DMS153 (cell line): ENCODE measurements around the gene ASB3.
"Not testable (repeated sequence)": the region's sequence is repeated elsewhere in the genome, so short reads cannot be mapped to it uniquely, and the experiment has no call there.

ENCODE experiments used
- DNase-seq: peaks from one replicate; lab custom pipeline; 2025; lab: John Stamatoyannopoulos, UW

Gene ASB3

GRCh38 chr2:53785366-53785765 lies 1.4 kb downstream of the ASB3 start:
- no peak for DNase-seq

GRCh38 chr2:53784436-53784835 lies 2.3 kb downstream of the ASB3 start:
- no peak for DNase-seq

DNA sequence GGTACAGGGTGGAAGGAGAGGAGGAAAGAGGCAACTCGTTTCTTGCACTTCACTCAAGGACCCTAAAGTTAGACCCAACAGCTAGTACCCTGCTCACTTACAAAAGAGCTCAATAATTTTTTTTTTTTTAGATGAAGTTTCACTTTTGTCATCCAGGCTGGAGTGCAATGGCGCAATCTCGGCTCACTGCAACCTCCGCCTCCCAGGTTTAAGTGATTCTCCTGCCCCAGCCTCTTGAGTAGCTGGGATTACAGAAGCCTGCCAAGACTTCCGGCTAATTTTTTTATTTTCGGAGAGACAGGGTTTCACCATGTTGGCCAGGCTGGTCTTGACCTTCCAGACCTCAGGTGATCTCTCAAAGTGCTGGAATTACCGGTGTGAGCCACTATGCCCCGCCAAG lies 4.1 kb downstream of the ASB3 start:
- DNase-seq, result no peak

DNA sequence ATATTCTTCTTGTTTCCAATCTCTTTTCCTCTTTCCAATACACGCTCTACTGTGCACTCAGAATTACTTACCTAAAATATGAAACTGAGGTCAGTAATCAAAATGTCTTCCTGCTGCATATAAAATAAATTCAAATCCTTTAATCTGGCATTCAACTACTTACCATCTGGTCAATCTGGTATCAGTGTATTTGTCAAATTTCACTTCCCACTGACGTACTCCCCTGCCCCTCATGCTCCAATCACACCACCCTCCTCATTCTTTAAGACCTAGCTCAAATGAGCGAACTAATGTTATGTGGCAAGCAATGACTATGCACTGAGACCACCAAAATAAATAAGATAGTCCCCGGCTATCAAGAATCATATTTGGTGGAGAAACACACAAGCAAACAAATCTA lies 6.7 kb downstream of the ASB3 start:
- DNase-seq, result no peak

DNA sequence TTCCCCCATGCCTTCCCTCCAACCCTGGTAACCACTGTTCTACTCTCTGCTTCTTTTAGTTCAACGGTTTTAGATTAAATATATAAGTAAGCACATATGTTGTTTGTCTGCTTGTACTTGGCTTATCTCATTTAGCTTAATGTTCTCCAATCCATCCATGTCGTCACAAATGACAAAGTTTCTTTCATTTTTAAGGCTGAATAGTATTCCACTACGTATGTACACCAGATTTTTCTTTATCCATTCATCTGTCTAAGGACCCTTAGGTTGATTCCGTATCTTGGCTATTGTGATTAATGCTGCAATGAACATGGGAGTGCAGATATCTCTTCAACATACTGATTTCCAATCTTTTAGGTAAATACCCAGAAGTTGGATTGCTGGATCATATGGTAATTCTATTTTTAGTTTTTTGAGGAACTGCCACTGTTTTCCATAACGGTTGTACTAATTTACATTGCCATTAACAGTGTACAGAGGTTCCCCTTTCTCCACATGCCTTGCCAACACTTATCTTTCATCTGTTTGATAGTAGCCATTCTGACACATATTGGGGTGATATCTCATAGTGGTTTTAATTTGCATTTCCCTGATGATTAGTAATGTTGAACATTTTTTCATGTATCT lies 8.1 kb downstream of the ASB3 start:
- DNase-seq, result no peak

DNA sequence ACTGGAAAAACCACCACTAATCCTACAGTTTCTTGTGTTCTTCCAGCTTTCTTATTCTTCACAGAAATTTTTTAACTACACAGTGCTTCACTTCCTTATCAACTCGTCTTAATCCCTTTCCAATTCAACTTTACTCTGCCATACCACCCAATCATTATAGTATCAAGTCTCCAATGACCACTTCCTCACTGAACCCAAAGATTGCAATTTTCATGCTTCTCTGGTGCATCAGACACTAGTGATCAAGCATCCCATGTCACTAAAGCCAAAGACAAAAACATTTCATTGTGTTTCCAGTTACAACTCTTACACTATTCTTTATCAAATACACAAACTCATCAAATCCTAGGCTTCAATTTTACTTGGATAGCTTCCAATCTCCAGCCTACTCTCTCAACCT lies 9.6 kb downstream of the ASB3 start:
- no peak for DNase-seq

DNA sequence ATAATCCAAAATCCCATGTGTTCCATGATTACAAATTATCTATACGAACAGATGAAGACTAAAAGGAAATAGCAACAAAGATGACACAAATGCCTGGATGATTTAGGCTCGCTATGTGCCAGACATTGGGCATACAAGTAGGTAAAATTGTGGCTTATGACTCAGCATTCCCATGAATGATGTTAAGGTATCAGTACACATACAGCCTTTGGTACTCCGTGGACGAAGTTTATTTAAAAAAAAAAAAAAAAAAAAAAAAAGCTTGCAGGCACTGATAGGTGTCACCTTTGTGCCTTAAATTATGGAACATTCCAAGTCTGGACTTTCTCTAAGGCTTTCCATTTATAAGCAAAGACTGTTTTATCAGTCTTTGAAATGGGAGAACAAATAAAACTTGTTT lies 16.5 kb downstream of the ASB3 start:
- DNase-seq, result no peak

- no peak for DNase-seq
Observed at GRCh38 chr2:53769318-53769945, 17.3 kb downstream of the ASB3 start.

DNA sequence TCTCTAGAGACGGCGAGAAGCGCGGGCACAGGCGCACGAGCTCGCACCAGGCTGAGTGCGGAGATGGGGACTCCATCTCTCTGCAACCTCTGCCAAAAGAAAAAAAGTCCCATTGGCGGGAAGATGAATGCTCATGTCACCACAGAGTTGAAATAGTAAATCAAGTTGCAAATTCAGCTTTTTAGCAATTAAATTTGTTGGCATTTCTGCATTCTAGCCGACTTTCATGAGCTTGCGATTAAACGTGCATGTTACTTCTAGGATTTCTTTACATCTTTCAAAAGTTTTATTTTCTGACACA lies 18.6 kb downstream of the ASB3 start:
- no peak for DNase-seq

GRCh38 chr2:53767405-53768241 lies 19.1 kb downstream of the ASB3 start, which contains the start of gene CHAC2:
CHAC2 (plus strand) TSS chr2:53767804; CDS start chr2:53767887, 83 bp downstream.
- peak; percentile 66 for DNase-seq

GRCh38 chr2:53765767-53766166 lies 21.0 kb downstream of the ASB3 start:
- no peak for DNase-seq

GRCh38 chr2:53757206-53757605 lies 29.5 kb downstream of the ASB3 start:
- not testable (repeated sequence) for DNase-seq

- DNase-seq, result no peak
Observed at GRCh38 chr2:53756644-53757043, 30.1 kb downstream of the ASB3 start.

DNA sequence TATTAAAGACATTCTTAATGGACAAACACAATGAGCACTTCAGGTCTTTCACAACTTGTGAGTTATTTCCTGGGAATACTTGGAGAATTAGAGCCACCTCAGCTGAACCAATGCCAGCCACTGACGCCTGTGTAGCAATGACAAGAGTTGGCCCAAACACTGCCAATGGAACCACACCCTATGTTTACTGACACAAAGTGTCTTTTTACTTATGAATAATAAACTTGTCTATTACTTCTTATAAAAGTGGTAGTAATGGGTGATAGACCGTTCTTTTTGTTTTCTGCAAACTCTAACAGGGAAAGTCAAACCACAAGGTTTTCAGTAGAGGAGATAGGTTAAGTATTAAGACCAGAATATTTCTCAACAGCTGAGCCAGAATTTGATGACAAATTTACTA lies 31.6 kb downstream of the ASB3 start:
- no peak for DNase-seq

- no peak for DNase-seq
Observed at GRCh38 chr2:53753041-53753440, 33.7 kb downstream of the ASB3 start.

GRCh38 chr2:53752385-53752784 lies 34.4 kb downstream of the ASB3 start:
- no peak for DNase-seq

DNA sequence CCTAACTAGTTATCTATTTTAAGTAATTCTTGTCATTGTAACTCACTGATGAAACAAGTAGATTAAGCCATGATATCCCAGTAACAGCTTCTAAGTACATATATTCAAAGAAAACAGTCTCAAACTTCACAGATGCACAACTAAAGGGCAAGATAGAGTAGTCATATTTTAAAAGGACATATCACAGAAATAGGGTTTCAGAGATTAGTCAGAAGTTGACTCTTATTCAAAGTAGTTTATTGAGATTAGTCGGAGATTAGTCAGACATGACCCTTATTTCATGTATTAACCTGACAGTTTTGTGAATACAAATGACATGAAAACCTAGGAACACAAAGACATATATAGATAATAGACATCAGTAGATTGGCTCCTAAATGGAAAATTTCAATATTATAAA lies 35.0 kb downstream of the ASB3 start:
- DNase-seq, result no peak

DNA sequence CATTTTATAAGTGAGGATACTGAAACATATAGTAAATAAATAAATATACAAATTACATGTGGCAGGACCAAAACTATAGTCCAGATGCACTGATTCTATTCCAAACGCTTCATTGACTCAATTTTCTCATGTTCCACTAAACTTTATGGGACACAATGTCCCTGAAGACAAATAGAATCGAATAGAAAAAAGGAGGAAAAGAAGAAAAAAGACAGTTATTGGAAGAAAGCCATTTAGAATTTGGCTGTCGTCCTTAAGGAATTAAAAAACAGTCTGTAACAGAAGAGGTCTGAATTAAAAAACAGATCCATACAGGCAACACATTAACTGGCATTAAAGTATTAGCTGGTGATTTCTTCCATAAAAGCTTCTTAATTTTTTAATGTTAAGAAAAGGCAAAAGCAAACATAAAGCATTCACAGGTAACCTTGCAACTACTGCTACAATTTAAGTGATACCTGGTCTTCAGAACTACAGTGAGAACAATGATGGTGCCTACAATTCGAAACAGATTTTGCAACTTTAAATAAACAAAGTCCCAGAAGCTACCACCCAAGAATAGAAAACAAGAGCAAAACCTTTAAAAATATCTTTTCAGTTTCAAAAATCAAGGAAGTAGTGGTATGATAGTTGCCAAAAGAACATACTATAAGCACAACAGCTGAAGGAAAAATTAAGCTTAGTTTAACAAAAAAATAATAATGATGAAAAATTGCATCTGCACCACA lies 36.5 kb downstream of the ASB3 start:
- no peak for DNase-seq

DNA sequence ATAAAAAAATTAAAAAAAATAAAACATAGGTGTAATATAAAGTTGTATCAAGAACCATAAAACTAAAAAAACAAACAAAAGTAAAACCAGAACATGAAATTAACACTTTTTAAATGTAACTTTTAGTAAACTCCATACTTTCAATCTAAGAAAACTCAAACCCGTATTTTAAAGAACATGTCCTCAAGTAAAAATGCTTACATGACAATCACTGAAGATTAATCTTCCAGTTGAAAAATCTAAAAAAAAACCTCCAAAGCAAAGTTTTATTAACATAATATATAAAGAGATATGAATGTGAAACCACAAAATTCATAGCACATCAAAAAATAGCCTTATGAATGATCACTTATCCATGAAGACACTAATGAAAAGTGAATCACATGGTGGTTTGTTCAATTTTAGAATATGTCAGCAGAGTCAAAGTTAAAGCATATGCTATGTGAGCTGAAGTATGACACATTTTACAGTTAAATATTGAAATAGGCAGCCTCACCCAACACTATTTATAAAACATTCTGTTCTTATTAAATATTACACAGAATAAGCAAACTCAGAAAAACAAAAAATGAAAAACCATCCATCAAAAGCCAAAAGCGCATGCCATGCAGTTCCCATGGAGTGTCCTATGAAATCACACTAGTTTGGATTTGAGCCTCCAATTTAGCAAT lies 42.2 kb downstream of the ASB3 start:
- no peak for DNase-seq

GRCh38 chr2:53740170-53740569 lies 46.6 kb downstream of the ASB3 start:
- peak; percentile 7 for DNase-seq

DNA sequence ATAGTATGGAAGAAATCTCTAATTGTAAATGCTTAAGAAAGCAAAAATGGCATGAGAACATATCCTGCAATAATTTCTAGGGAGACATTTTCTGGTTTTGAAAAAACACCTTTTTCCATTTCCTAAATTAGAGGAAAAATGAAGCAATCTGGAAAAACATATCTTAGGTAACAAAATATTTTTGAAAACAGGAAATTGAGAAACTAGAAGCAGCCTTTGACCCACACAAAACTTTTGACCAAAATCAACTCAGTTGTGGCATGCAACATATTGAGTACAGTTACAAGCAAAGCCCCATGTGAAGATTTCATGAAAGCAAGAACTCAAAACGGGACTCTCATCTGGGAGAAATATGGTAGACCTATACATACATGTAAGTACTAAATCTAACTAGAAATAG lies 47.7 kb downstream of the ASB3 start:
- no peak for DNase-seq

GRCh38 chr2:53737091-53737490 lies 49.7 kb downstream of the ASB3 start:
- DNase-seq, result no peak
